ENCODE data around the gene CLIP1. TPM values are rescaled to one million over a fixed set of nuclear protein-coding genes. Genes with fewer than 3 reads are reported as not detected.

Gene CLIP1
- total RNA-seq, 1 donor from 2014 or later = 50.8 TPM

- no peaks in the 10 kb centered on the region for H3K27me3 Mint-ChIP-seq (ENCODE audit: insufficient read depth, low read depth)
- peaks cover 18% of the 10 kb centered on the region for H3K36me3 Mint-ChIP-seq
- DNase-seq (ENCODE audit: low spot score) = no peak
- Histone ChIP-seq H3K27me3 (no peaks in the 10 kb centered on the region), H4K20me1 (ENCODE audit: low read depth) (no peaks in the 10 kb centered on the region), H3K4me1 (no peaks in the 10 kb centered on the region), H2AFZ (replicated peaks) (no peak overlapping the region), H3K9ac (no peak overlapping the region), H3K27ac (no peak overlapping the region), H3K9me3 (ENCODE audit: low read depth) (no peaks in the 10 kb centered on the region), H3K4me2 (no peak overlapping the region), H3K4me3 (no peak overlapping the region), H3K36me3 (no peaks in the 10 kb centered on the region), H3F3A (ENCODE audit: low read depth) (no peaks in the 10 kb centered on the region), H3K79me2 (ENCODE audit: low read depth) (no peaks in the 10 kb centered on the region)
- no peak overlapping the region for H3K27ac Mint-ChIP-seq
- no peaks in the 10 kb centered on the region for H3K9me3 Mint-ChIP-seq
- TF ChIP-seq CTCF (IDR thresholded peaks at IDR 0.05) (no peak), EZH2phosphoT487 (IDR thresholded peaks at IDR 0.05) (no peak), EZH2 (IDR thresholded peaks at IDR 0.05) (no peak)
- H3K4me3 Mint-ChIP-seq = no peak overlapping the region
- no peaks in the 10 kb centered on the region for H3K4me1 Mint-ChIP-seq
Observed at GRCh38 chr12:122348505-122348904, 74.0 kb downstream of the CLIP1 start.

- Histone ChIP-seq H3F3A (ENCODE audit: low read depth) (no peaks in the 10 kb centered on the region), H3K27ac (no peak overlapping the region), H3K9me3 (ENCODE audit: low read depth) (no peaks in the 10 kb centered on the region), H2AFZ (replicated peaks) (no peak overlapping the region), H3K36me3 (no peaks in the 10 kb centered on the region), H3K27me3 (no peaks in the 10 kb centered on the region), H3K4me3 (no peak overlapping the region), H3K4me2 (no peak overlapping the region), H4K20me1 (ENCODE audit: low read depth) (no peaks in the 10 kb centered on the region), H3K79me2 (ENCODE audit: low read depth) (no peaks in the 10 kb centered on the region), H3K9ac (no peak overlapping the region), H3K4me1 (no peaks in the 10 kb centered on the region)
- Mint-ChIP-seq H3K9me3 (no peaks in the 10 kb centered on the region), H3K4me3 (no peak overlapping the region), H3K27ac (no peak overlapping the region), H3K27me3 (ENCODE audit: insufficient read depth, low read depth) (no peaks in the 10 kb centered on the region), H3K36me3 (peaks cover 16% of the 10 kb centered on the region), H3K4me1 (no peaks in the 10 kb centered on the region)
- no peak for DNase-seq (ENCODE audit: low spot score)
- TF ChIP-seq EZH2phosphoT487 (IDR thresholded peaks at IDR 0.05) (no peak), CTCF (IDR thresholded peaks at IDR 0.05) (no peak), EZH2 (IDR thresholded peaks at IDR 0.05) (no peak)
Observed at GRCh38 chr12:122346054-122346453, 76.4 kb downstream of the CLIP1 start.

- Histone ChIP-seq H3K9ac (no peak overlapping the region), H3K4me1 (no peaks in the 10 kb centered on the region), H3K79me2 (ENCODE audit: low read depth) (no peaks in the 10 kb centered on the region), H3K4me2 (no peak overlapping the region), H4K20me1 (ENCODE audit: low read depth) (no peaks in the 10 kb centered on the region), H3K36me3 (no peaks in the 10 kb centered on the region), H3K27me3 (no peaks in the 10 kb centered on the region), H3K4me3 (no peak overlapping the region), H2AFZ (replicated peaks) (no peak overlapping the region), H3F3A (ENCODE audit: low read depth) (no peaks in the 10 kb centered on the region), H3K9me3 (ENCODE audit: low read depth) (no peaks in the 10 kb centered on the region), H3K27ac (no peak overlapping the region)
- H3K36me3 Mint-ChIP-seq = peaks cover 15% of the 10 kb centered on the region
- no peaks in the 10 kb centered on the region for H3K4me1 Mint-ChIP-seq
- no peaks in the 10 kb centered on the region for H3K27me3 Mint-ChIP-seq (ENCODE audit: insufficient read depth, low read depth)
- no peak overlapping the region for H3K27ac Mint-ChIP-seq
- H3K9me3 Mint-ChIP-seq = no peaks in the 10 kb centered on the region
- no peak for DNase-seq (ENCODE audit: low spot score)
- no peak overlapping the region for H3K4me3 Mint-ChIP-seq
- TF ChIP-seq EZH2phosphoT487 (IDR thresholded peaks at IDR 0.05) (no peak), EZH2 (IDR thresholded peaks at IDR 0.05) (no peak), CTCF (IDR thresholded peaks at IDR 0.05) (no peak)
Observed at GRCh38 chr12:122345042-122345441, 77.4 kb downstream of the CLIP1 start.

Measured in neural progenitor cell (in vitro differentiated cells).